Smooth muscle cell of the pulmonary artery (primary cell): ENCODE results near the gene ST3GAL4. TPM values are rescaled to one million over a fixed set of nuclear protein-coding genes. Genes with fewer than 3 reads are reported as not detected.

Experiments used
- total RNA-seq: library from RNA; depleted of rRNA; stranded (reverse); fragments of >200 nt; gene quantifications from 2 replicates; pipeline ENCODE4 v1.2.3, GENCODE V29; 2014

ST3GAL4 gene, protein sequence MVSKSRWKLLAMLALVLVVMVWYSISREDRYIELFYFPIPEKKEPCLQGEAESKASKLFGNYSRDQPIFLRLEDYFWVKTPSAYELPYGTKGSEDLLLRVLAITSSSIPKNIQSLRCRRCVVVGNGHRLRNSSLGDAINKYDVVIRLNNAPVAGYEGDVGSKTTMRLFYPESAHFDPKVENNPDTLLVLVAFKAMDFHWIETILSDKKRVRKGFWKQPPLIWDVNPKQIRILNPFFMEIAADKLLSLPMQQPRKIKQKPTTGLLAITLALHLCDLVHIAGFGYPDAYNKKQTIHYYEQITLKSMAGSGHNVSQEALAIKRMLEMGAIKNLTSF
- total RNA-seq, result 35.0 and 35.1 TPM in 2 replicates

DNA sequence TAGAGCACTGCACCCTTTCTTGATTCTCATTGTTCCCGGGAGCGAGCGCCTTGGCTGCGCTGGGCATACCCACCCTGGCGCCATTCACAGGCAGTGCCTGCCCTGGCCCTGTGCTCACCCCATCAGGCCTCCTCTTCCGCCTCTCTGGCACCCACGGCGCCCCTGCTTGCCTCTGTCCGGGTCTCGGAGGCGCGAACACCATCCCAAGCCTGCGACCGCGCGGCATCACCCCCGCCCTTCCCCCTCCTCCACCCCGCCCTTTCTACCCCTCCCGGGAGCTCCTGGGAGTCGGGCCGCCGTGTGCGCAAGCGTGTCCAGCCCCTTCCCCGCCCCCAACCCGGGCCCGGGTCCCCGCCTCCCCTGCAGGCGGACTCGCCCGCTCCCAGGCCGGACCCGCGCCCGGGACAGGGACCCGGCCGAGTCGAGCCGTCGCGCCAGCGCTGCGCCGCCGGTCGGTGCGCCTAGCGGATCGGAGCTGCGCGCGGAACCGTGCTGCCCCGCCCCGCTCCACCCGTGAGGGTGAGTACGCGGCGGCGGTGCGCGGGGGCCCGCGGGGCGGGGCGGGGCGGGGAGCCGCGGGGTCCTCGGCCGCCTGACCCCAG lies at the start of gene ST3GAL4:
Gene ST3GAL4 (plus strand): TSS at position 363 of the 602 bp plus-strand sequence. CDS start 50,470 bp downstream, outside the sequence.

Other genes starting within 250 kb of the ST3GAL4 start
- 22.5 and 31.6 TPM in 2 replicates for gene RPUSD4, start 144.0 kb upstream of the ST3GAL4 start, total RNA-seq
- 14.6 and 14.9 TPM in 2 replicates for gene FAM118B, start 143.9 kb upstream of the ST3GAL4 start, total RNA-seq
- 114 and 129 TPM in 2 replicates for gene SRPRA, start 86.8 kb upstream of the ST3GAL4 start, total RNA-seq
- 10.1 and 13.2 TPM in 2 replicates for gene FOXRED1, start 86.5 kb upstream of the ST3GAL4 start, total RNA-seq
- 4.5 and 6.3 TPM in 2 replicates for gene TIRAP, start 72.6 kb upstream of the ST3GAL4 start, total RNA-seq
- 7.9 and 10.5 TPM in 2 replicates for gene DCPS, start 51.6 kb upstream of the ST3GAL4 start, total RNA-seq